ENCODE measurements around the gene NFIB.

Gene NFIB

DNA sequence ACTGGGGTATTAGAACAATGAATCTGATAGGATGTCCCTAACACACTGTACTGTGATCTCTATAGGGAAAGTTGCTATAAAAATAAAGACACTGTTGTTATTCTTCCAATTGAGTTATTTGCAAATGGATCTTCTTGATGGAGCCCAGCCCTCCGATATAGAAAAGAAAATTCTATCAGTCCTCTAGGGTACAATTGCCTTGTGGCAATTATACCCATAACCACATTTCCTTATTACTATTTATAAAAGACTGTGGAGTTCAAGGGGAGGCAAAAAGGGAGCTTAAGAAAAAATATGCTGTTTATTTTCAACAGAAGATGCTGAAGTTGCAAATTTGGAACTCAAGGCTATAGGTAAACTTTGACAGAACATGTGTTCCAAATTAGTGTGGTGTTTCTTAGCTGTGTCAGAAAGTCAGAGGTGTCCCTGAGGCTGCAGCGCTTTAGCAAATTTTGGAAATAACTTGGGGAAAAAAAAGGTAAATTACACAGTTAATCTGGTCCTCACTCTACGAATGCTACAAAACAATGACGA is 116.5 kb downstream of the NFIB start:
- no peak for DNase-seq (ENCODE audit: extremely low read depth, low read depth)
- TF ChIP-seq, protein P1, sequence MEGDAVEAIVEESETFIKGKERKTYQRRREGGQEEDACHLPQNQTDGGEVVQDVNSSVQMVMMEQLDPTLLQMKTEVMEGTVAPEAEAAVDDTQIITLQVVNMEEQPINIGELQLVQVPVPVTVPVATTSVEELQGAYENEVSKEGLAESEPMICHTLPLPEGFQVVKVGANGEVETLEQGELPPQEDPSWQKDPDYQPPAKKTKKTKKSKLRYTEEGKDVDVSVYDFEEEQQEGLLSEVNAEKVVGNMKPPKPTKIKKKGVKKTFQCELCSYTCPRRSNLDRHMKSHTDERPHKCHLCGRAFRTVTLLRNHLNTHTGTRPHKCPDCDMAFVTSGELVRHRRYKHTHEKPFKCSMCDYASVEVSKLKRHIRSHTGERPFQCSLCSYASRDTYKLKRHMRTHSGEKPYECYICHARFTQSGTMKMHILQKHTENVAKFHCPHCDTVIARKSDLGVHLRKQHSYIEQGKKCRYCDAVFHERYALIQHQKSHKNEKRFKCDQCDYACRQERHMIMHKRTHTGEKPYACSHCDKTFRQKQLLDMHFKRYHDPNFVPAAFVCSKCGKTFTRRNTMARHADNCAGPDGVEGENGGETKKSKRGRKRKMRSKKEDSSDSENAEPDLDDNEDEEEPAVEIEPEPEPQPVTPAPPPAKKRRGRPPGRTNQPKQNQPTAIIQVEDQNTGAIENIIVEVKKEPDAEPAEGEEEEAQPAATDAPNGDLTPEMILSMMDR (IDR thresholded peaks at IDR 0.05; ENCODE audit: low read depth, low read length, missing control alignments): no peak
- H3K4me3 ChIP-seq (replicated peaks; ENCODE audit: low read depth, low read length): no peak overlapping the region

GRCh38 chr9:14193328-14193990 is 120.5 kb downstream of the NFIB start:
- DNase-seq (ENCODE audit: extremely low read depth, low read depth): no peak
- TF ChIP-seq, protein P1 (IDR thresholded peaks at IDR 0.05; ENCODE audit: low read depth, low read length, missing control alignments): no peak
- H3K4me3 ChIP-seq (replicated peaks; ENCODE audit: low read depth, low read length): no peak overlapping the region

- DNase-seq (ENCODE audit: extremely low read depth, low read depth): no peak
- no peak overlapping the region for H3K4me3 ChIP-seq (replicated peaks; ENCODE audit: low read depth, low read length)
- TF ChIP-seq, protein P1 (IDR thresholded peaks at IDR 0.05; ENCODE audit: low read depth, low read length, missing control alignments): no peak
These were observed 121.4 kb downstream of the NFIB start for GRCh38 chr9:14192556-14192955.

DNA sequence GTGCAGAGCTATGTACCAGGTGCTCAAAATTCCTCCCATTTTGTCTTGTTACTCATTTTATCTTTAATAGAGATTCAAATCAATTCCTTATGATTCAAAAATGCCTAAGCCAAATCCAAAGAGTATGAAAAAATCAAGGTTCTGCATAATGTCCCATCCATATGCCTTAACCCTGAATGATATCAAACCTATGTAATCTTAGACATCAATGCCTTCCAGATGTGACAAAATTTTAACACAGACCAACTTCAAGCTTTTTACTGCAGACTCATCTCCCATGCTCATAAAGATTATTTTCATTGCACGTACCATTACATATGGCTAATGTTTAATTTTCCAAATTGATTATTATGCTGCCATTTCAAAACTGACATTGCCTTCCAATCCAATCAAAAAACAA is 122.4 kb downstream of the NFIB start:
- TF ChIP-seq, protein P1 (IDR thresholded peaks at IDR 0.05; ENCODE audit: low read depth, low read length, missing control alignments): no peak
- no peak overlapping the region for H3K4me3 ChIP-seq (replicated peaks; ENCODE audit: low read depth, low read length)
- DNase-seq (ENCODE audit: extremely low read depth, low read depth): no peak

DNA sequence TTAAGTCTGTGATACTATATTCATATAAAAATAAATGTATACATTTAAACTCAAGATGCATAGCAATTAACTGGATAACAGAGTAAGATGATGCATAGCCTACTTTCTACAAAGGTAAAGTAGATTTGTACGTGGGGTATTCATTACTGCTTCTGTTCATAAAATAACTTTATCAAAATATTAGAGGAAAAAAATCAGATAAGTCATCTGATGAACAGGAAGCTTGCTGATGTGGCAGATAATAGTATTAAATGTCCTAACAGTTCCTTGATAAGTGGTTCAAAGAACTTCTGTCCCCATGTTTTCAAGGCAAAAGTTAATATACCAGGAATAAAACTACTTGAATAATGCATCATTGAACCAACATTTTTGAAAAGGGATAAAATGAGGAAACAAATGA is 123.7 kb downstream of the NFIB start:
- DNase-seq (ENCODE audit: extremely low read depth, low read depth): no peak
- TF ChIP-seq, protein P1 (IDR thresholded peaks at IDR 0.05; ENCODE audit: low read depth, low read length, missing control alignments): no peak
- H3K4me3 ChIP-seq (replicated peaks; ENCODE audit: low read depth, low read length): no peak overlapping the region

DNA sequence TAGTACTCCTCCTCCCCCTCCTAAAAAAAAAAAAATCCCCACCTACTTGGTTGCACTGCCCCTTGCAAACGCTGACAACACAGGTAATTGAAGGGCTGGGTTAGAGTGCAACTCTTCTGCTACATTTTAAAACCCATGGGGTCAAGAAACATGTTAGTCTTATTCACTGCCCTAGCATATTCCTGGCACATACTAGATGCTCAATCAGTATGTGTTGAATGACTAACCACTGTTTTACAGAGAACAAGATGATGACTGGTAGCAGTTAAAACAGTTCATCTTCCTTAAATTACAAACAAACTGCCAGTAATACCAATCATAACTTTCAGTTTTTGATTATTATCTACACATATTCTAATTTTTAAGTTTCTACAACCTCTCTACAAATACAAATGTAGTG is 124.4 kb downstream of the NFIB start:
- TF ChIP-seq, protein P1 (IDR thresholded peaks at IDR 0.05; ENCODE audit: low read depth, low read length, missing control alignments): no peak
- H3K4me3 ChIP-seq (replicated peaks; ENCODE audit: low read depth, low read length): no peak overlapping the region

DNA sequence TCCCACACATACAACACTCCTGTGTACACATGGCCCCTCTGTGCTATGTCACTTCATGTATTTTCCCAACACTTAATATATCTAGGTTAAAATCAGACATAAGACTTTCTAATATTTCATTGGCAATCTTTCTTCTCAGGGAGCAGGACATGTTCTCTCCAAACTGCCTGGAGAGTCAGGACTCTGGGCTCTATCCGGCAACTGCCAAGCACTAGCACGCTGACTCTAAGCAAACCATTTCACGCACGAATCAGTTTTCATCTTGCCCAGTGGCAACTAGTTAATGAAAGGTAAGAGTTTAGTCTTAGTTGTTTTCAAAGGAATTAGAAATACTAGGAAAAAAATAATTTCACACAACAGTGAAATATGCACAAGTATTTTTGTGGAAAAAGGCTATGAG is 124.8 kb downstream of the NFIB start:
- TF ChIP-seq, protein P1 (IDR thresholded peaks at IDR 0.05; ENCODE audit: low read depth, low read length, missing control alignments): no peak
- DNase-seq (ENCODE audit: extremely low read depth, low read depth): no peak
- H3K4me3 ChIP-seq (replicated peaks; ENCODE audit: low read depth, low read length): no peak overlapping the region

More for the DNA sequence above, 124.4 kb downstream of the NFIB start:
- DNase-seq (ENCODE audit: extremely low read depth, low read depth): no peak
